Forelimb muscle (tissue), 1 donor: ENCODE results near the gene ANKRD39. TPM values are rescaled to one million over a fixed set of nuclear protein-coding genes. Genes with fewer than 3 reads are reported as not detected.

Source experiments
- DNase-seq: peaks from one replicate; pipeline ENCODE4 v3.0.0-alpha.2; 2013; ENCODE audit warnings: low read depth
- polyA plus RNA-seq: library from polyadenylated mRNA; unstranded; fragments of 120-200 nt; gene quantifications from one replicate; pipeline ENCODE4 v1.2.1, GENCODE V29; 2013; ENCODE audit not compliant: insufficient read length

The ANKRD39 gene
- polyA plus RNA-seq, 1 donor, result 7.5 TPM

DNA sequence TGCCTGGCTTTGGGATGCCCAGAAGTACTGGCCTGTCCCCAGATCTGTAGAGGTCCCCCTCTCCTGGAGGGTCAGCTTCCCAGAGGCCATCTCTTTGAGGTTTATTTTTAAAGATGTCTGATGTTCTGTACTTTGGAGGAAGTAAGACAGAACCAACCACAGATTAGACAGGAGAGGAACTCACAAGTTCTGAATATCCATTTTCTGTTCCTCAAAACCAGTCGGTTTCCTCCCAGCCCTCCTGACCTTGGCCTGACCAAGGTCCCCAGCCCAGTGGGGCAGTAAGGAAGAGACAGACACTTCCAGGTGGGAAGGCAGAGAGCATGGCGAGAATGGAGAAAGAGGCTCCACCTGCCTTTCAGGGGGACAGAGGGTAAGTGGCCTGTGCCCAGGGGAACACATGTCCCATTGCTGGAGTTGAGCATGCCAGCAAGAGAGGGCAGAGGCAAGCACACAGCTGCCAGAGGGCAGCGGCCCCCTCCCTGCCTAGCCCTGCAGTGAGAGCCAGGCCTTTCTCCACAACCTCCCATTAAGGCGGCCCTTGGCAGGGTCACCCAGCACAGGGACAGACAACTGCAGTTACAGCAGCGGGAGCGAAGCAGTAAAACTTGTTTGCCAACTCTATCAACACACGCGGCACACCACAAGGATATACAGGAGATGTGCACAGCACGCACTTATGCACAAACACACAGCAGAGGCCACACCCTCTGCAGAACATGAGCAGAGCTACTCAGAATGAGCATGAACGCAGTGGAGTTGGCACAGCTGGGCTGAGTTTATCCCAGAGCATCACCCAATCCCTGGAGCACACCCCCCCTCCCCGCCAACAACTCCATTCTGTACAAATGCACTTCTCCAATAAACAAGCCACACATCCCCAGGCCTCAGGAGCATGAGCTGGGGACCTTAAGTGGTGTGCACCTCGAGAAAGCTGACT, 30.5 kb upstream of the ANKRD39 start:
- no peak for DNase-seq

DNA sequence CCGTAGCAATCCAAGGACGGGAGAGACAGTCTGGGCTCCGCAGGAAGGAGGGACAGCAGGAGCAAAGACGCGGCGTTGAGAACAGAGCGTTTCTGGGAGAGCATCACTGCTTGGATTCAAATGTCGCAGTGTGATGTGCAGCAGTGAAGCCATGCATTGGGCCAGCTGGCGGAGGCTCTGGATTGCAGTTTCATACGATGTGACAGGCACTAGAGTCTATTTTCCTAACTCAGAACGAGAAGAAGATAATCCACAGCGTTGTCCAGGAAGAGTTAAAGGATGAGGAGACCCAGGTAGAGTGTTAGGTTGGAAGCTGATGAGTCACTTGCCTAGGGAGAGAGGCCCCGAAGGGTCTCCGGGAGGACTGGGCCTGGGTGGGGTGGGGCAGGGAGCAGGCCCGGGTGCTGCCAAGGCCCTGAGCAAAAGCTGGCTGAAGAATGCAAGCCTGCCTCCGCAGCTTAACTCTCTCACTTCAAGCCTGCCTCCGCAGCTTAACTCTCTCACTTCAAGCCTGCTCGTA, 29.7 kb upstream of the ANKRD39 start:
- DNase-seq, result no peak

DNA sequence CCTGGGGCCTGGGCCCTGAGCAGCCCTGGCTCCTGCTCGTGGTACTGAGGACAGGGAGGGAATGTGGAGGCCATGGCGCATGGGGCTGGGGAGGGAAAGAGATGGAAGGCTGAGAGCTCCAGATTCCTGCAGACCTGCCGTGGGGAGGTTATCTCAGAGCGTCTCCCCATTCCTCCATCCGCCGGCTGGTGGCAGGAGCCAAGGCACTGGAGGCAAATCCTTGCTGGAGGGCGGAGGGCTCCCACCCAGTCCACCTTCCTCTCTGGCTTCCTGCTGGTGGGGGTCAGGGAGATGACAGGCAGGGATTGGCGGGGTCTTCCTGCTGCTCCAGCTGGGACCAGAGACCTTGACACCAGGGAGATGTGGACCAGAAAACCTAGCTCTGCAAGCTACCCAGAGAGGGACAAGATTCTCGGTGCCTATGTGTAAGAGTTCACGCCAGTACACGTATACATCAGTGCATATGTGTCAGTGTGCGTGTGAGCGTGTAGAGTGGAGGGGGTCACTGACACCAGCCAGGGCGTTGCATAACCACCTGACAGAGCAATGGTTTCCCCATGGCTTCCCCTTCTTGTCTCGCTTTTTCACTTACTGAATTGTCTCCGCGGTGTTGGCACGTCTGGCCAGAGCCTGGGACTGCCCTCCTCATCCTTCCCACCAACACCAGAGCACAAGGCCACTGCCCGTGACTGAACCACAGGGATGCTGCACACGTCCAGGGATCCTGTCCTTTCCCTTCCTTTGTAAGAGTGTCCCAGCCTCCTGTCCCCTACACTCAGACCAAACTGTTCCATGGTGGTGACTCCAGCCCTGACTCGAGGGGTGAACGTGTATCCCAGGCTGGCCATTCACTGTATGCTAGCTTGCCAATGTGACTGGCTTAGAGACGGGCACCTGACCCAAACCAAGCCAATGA, 27.9 kb upstream of the ANKRD39 start:
- no peak for DNase-seq

DNA sequence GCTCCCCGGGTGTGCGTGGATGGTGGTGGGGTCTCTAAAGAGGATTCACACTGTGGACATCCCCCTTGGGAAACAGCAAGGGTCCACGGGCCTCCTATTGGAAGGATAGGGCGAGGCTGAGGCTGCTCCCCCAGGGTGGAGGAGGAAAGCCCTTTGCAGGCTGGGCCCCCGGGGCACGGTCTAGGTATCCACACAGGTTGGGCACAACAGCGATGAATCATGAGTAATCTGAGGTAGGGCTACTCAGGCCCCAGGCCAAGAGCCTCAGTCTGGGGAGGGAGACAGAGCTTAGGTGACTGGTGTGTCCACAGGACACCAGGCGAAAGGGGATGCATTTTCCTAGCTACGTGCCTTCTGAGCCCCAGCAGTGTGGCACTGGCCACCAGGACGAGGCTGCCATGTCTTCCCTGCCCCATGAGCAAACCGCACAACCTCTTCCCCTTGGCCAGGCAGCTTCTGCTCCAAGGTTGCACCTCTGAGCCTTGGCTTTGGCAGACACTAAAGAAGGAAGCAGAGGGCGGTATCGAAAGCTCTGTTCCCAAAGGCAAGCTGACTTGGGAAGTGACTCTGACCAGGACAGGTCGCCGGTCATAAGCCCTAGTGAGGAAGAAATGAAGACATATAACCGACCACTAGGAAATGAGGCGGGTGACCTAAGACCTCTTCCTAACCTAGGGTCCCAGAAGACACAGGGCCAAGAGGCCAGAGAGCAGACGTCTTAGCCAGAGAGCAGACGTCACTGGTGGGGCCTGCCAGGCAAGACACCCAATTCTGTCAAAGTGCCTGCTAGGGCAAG, 26.7 kb upstream of the ANKRD39 start:
- DNase-seq, result no peak

DNA sequence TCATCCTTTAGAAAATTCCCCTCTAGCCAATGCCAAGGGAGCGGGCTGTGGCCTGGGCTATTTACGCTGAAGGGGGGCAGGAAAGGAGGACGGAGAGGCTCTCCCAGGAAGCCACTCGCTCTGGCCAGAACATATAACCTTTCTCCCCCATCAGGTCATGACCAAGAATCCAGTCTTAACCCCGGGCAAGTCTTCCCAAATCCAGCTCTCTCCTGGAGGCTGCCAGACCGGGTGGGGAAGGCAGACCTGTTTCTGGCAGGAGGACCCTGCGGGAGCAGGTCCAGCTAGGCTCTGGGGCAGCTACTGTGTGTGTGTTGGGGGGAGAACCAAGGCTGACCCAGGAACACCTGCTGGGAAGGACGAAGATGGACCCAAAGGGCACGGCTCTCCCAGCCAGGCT, 25.5 kb upstream of the ANKRD39 start:
- DNase-seq, result no peak

DNA sequence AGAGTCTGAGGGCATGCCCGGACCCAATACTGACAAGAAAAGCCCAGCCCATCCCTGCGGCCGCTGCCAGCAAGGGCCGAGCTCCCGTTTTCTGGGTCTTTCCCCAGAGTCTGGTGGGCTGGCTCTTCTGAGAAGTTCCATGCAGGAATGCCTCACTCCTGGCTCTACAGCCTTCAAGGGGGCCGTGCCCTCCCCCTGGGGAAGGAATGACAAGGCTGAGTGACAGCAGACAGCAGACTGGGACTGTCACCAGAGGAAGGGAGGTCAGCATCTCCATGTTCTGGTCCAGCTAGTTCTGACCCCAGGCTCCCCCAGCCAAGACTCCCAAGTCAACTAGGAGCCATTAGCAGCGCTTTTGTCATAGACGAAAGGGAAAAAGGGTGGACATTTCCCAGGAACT, 25.1 kb upstream of the ANKRD39 start:
- DNase-seq, result no peak

DNA sequence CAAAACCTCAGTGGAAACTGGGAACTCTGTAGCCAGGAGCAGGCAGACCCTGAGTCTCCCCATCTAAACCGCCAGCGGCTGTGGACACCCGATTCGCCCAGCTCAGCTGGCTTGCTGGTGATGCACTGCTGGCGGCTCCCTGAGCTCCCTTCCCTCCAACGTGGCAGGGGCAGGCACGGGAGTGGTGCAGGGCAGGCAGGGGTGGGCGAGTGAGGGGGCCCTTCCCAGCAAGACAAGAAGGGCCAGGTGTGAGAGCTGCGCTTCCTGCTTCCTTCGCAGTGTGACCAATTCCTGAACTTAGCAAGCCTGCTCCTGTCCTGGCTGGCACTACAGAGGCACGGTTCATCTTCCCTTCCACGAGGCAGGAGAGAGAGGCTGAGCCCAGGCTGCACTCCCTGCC, 24.4 kb upstream of the ANKRD39 start:
- DNase-seq, result no peak

DNA sequence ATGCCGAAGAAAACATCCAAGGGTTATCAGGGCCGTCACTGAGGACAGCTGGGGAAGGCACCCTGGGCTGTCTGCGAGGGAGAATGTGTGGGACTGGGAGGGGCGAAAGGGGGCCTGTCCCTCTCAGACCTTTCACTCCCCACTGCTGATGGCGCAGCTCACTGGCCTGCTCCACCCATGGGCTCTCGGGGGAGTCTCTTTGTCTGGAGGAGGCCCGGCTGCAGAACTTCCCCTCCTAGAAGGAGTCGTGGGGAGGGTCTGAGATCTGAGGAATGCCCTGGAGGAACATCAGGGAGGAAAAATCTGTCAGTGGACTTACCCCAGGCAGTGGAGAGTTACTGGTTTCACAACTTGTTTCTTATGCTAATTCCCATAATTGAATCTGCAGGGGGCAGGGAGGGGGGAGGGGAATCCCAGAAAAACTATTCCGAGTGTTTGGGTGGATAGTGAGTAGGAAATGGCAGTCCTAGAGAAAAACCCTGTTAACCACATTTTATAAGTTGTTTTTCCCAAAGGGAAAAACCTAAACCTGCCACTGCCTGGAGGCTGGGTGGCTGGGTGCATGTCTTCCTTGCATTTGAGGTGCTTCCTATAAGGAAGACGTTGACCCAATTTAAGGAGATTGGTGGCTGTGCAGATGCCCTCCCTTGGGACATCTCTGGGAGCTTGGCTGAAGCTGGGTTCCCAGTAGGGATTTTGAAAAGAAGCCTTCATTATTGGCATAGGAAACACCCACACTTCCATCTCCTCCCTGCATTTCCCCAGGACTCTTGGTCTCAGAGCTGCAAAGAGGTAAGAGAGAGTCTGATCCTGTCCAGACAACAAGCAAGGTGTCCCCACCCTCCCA, 23.8 kb upstream of the ANKRD39 start:
- DNase-seq, result no peak

DNA sequence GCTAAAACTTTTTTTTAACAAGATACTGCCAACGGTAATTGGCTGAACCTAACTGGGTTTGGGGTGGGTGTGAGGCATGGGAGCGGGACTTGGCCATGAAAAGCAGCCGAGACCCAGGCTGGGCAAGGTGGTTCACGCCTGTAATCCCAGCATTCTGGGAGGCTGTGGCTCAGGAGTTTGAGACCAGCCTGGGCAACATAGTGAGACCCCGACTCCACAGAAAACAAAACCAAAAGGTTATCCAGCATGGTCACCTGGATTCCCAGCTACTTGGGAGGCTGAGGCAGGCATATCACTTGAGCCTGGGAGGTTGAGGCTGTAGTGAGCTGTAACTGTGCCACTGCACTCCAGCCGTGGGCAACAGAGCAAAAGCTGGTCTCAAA, 23.1 kb upstream of the ANKRD39 start:
- DNase-seq, result no peak

DNA sequence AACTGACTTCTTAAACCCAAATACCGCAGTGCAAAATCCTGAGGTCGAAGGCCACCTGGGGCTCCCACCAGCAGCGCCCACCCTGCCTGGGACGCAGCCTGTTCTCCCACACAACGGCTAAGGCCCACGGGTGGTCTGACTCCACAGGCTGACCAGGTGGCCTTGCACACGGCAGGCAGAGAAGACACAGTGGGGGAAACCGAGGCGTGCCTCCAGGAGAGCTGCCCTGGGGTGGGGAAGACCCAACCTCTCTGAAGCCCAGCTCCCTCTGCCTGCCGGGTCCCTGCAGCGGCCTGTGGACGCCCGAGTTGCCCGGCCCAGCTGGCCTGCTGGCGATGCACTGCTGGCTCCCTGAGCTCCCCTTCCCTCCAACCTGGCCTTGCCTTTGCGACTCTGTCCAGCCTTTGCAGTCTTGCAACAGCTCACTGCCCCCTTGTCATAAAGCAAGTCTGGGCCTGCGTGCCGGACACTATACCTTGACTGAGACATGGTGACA, 21.8 kb upstream of the ANKRD39 start:
- DNase-seq, result no peak

DNA sequence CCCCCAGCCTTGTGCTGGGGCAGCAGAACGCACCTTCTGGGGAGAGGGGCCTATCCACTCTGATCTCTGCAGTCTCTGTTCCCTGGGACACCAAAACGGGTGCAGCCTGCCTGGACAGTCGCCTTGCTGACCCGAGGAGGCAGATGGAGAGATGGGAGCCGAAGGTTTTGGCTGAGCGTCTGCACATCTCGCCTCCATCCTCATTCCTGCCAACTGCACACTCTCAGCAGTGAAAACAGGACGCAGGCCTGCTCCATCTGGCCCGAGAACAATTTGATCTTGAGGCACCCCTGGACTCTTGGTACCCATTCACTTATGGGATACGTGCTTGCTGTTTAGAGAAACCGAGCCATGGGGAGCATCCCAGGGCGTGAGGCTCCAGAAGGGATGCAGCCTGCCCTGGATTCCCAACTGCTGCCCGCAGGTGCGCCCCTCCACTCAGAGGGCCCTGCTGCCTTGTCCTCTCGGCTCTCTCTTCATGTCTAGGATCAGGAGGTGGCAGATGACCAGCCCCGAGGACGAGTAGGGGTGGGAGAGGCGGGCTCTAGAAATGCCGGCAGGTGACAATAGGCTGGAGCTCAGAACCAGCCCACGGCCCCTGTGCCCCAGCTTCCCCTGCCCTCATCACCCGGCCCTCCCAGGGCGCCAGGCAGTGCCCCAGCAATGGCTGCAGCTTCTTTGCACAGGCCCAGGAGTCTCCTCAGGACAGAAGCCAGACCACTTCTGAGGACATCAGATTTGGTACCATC, 21.2 kb upstream of the ANKRD39 start:
- no peak for DNase-seq

DNA sequence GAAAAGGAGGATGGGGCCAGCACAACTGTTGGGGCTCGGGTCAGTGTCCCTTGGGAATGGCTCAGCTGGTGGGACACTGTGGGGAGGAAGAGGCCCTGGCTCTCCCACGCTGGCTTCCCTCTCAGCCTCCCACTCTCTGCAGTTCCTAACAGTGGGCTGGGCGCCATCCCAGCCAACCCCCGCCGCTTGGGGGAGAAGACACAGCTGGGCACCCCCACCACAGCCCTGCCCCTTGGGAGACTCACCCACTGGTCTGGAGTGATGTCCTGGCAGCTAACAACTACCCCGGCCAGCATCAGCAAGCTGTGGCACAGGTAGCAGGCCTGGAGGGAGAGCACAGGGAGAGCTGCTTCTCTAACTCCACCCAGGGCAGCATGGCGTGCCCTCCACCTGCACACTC, 20.4 kb upstream of the ANKRD39 start:
- no peak for DNase-seq

DNA sequence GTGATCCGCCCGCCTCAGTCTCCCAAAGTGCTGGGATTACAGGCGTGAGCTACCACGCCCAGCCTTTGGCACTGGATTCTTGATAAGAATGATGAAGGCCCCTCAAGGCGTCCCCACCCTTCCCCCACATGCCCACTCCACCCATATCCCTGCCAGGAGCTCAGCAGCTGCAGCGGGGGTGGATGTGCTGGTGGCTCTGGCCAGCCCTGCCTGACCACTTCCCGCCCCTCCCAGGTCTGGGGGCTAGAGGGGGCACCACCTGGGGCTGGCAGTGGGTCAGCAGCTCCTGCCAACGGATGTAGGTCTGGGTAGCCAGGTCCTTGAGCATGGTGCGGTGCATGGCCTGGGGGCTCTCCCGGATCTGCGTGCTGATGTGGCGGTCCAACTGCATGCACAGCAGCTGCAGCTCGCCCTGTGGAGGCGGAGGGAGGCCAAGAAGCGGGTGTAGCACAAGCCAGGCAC, 19.8 kb upstream of the ANKRD39 start:
- DNase-seq, result no peak

DNA sequence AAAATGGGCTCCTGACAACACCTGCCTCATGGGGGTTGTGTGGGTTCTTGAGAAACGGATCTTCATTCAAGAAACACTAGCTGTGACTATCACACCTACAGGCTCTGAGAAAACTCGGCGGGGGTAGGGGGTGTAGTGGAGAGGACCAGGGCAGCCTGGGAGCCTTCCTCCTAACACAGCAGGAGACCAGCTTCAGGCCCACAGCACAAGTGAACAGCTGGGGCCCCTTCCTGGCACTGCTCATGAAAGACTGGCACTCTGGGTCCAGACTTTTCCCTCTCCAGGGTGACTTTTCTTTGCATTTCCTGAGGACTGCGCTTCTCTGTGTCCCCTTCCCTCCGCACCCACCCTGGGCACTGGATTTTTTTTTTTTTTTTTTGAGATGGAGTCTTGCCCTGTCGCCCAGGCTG, 19.2 kb upstream of the ANKRD39 start:
- no peak for DNase-seq

DNA sequence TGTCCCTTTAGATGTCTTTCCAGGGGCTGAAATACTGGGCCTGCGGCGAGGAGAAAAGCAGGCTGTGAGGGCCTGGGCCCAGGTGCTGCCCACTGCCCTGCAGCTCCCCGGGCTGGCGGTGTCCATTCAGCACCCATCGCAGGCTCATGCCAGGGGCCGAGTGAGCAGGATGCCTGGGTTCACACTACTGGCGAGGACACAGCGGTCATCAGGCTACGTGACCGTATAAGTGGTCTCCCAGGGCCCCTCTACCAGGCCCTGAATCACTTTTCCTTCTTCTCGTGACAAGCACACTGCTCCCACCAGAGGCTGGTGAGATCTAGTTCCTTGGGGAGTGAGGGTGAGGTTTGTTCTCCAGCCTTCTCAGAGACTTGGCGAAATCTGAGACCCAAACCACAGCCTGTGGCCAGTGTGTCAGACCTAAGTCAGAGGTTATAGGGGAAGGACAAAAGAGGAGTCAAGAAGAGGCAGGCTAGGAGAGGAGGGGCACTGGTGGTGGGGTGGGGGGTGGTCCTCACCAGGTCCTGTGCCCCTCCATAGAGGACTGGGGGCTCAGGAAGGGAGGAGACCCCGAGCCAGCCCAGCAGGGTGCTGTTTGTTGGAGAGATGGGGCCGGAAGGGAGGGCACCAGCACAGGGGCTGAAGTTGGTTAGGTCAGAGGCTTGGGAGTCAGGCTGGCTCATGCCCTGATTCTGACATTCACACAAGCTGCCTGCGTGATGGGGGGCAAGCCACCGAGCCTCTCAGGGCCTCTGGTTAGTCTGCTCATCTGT, 18.6 kb upstream of the ANKRD39 start:
- DNase-seq, result no peak

DNA sequence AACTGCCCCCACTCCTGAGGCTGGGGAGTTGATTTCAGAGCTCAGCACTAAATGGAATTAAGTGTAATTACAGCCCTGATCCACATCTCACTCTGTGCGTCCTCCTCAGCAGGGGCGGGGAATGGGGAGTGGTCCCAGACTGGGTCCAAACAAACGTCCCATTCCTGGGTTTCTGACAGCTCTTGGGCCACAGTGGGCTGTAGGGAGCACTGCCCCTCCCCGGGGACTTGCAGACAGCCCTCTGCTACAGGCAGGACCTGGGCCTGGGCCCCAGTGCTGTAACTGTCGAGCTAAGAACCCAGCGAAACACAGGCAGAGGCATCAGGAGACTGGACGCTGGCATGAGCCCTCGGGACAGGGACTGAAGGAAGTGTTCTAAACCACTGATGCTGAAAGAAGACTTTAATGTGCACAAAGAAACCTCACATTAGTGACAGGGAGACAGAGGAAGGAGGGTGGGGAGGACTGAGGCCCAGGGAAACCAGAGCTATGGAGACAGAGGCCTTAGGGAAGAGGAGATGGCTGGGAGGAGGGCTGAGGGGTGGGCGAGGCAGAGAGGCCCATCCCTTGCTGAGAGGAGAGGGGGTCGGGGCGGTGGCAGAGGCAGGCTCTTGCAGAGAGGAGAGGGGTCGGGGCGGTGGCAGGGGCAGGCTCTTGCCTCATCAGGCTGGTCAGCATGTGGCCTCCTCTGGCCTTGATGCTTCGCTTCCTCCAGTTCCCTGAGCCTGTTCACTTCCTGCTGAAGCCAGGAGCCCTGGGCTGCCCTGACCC, 17.9 kb upstream of the ANKRD39 start:
- DNase-seq, result no peak

DNA sequence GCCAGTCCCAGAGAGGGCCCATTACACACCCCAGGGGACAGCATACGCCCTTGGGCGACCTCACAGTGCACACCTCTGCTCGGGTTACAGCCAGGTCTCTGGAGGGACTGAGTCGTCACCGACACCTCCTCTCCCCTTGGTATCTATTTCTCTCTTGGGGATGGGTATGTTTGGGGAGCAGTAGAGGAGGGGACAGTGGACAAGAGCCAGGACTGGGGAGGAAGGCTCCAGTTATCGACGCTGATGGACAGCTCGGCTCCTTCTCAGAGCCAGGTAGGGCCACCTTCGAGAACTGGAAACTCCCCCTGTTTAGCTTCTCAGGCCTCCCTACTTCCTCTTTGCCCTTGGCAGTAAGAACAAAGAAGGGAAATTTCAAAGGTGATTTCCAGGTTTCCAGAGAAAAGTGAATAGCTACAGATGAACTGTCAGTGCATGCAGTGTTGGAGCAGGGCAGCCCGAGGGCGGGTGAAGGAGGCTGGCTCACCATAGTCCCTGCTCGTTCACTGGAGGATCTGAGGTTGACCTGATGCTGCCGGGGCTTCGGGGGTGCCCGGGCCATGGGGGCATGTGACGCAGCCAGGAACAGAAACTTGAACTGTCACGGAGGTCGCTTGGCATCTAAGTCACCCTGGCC, 16.5 kb upstream of the ANKRD39 start:
- DNase-seq, result no peak
